Ramos (cell line): Measurements from ENCODE around the gene SELENOO.

Experiments
- in situ Hi-C: fragments of 300-500 bp; cut with MboI; formaldehyde crosslinking; loops from one replicate; pipeline ENCODE4 v1.14.3; 2022; ENCODE audit warnings: low sequenced_read_pairs; ENCODE audit not compliant: unreplicated experiment

SELENOO gene

GRCh38 chr22:50249341-50250248 is 48.8 kb downstream of the SELENOO start:
- in situ Hi-C loops, result no loop called here

GRCh38 chr22:50250249-50250554 is 49.4 kb downstream of the SELENOO start:
- in situ Hi-C loops, result no loop called here

- in situ Hi-C loops, result no loop called here
Measured at GRCh38 chr22:50250555-50251476, 50.0 kb downstream of the SELENOO start, which contains the start of gene HDAC10. HDAC10 (minus strand) TSS chr22:50251265; CDS start chr22:50251032, 233 bp downstream.

GRCh38 chr22:50251477-50252081 is 50.8 kb downstream of the SELENOO start:
- in situ Hi-C loops, result no loop called here

GRCh38 chr22:50252082-50253045 is 51.6 kb downstream of the SELENOO start:
- in situ Hi-C loops, result no loop called here

- in situ Hi-C loops, result no loop called here
Measured at GRCh38 chr22:50253046-50253915, 52.5 kb downstream of the SELENOO start.

GRCh38 chr22:50253941-50254340 is 53.1 kb downstream of the SELENOO start:
- in situ Hi-C loops, result no loop called here

- in situ Hi-C loops, result no loop called here
Measured at GRCh38 chr22:50255099-50255498, 54.3 kb downstream of the SELENOO start.

GRCh38 chr22:50255607-50256006 is 54.8 kb downstream of the SELENOO start:
- in situ Hi-C loops, result no loop called here

- in situ Hi-C loops, result no loop called here
Measured at GRCh38 chr22:50256258-50256862, 55.5 kb downstream of the SELENOO start.

- in situ Hi-C loops, result no loop called here
Measured at GRCh38 chr22:50257041-50257440, 56.2 kb downstream of the SELENOO start.

GRCh38 chr22:50257451-50258360 is 56.9 kb downstream of the SELENOO start:
- in situ Hi-C loops, result no loop called here

- in situ Hi-C loops, result no loop called here
Measured at GRCh38 chr22:50258361-50259292, 57.8 kb downstream of the SELENOO start.

GRCh38 chr22:50259302-50259701 is 58.5 kb downstream of the SELENOO start:
- in situ Hi-C loops, result no loop called here

GRCh38 chr22:50260434-50260800 is 59.6 kb downstream of the SELENOO start:
- in situ Hi-C loops, result no loop called here
